SK-N-SH (cell line): ENCODE data around the gene TMEM145. TPM values are rescaled to one million over a fixed set of nuclear protein-coding genes. Genes with fewer than 3 reads are reported as not detected.

Experiments
- CTCF ChIA-PET: fragments of 300-600, 350-600 bp; formaldehyde crosslinking; extraction: SDS; loops from one replicate; lab custom pipeline; 2021; lab: Yijun Ruan, JAX
- POLR2A ChIA-PET: fragments of 350-600 bp; sonication (Branson Sonifier 250); formaldehyde crosslinking; extraction: SDS; loops from one replicate; lab custom pipeline; 2020; ENCODE audit warnings: antibody characterized with exemption, inconsistent platforms; lab: Yijun Ruan, JAX
- DNase-seq: peaks from one replicate; pipeline ENCODE4 v3.0.0; 2012
- H2AFZ ChIP-seq: fragments of 200-600 bp; sonication (generic); 2 replicates; pipeline ENCODE4 v1.8.1; 2016; ENCODE audit warnings: antibody characterized with exemption, mild to moderate bottlenecking, low read depth
- H3F3A ChIP-seq: fragments of 200-600 bp; sonication (generic); replicated peaks from 2 replicates; pipeline ENCODE3; 2016; ENCODE audit warnings: antibody characterized with exemption, mild to moderate bottlenecking; ENCODE audit not compliant: insufficient read depth
- H3K27ac ChIP-seq, 2 experiments: fragments of 200-500 bp in 1 of 2; fragments of 200-600 bp in 1 of 2; sonication (Bioruptor generic) in 1 of 2; sonication (generic), shearing (Covaris generic) in 1 of 2; 2 replicates each; pipeline versions ENCODE4 v1.5.1 to v1.6.1; 2014 to 2016; ENCODE audit warnings: low read depth in 2 of 2, inconsistent platforms in 1 of 2, low read length in 1 of 2, mild to moderate bottlenecking in 1 of 2, mixed read lengths in 1 of 2
- H3K27me3 ChIP-seq: fragments of 200-600 bp; sonication (generic), shearing (Covaris generic); 2 replicates; pipeline ENCODE4 v1.6.1; 2016; ENCODE audit warnings: mixed run types; ENCODE audit not compliant: insufficient read depth
- H3K36me3 ChIP-seq, 2 experiments: fragments of 200-500 bp in 1 of 2; fragments of 200-600 bp in 1 of 2; sonication (Bioruptor generic) in 1 of 2; sonication (generic) in 1 of 2; replicated peaks in 1 of 2; 2 replicates each; pipeline versions ENCODE3 to v1.5.1; 2014 to 2016; ENCODE audit warnings: low read length in 1 of 2, mild to moderate bottlenecking in 1 of 2; ENCODE audit not compliant: insufficient read depth in 2 of 2, control insufficient read depth in 1 of 2
- H3K4me1 ChIP-seq, 2 experiments: fragments of 200-500 bp in 1 of 2; fragments of 200-600 bp in 1 of 2; sonication (Bioruptor generic) in 1 of 2; sonication (generic), shearing (Covaris generic) in 1 of 2; 2 replicates each; pipeline versions ENCODE4 v1.5.1 to v1.6.1; 2014 to 2016; ENCODE audit warnings: low read depth in 1 of 2, low read length in 1 of 2, mixed run types in 1 of 2; ENCODE audit not compliant: insufficient read depth in 2 of 2, control insufficient read depth in 1 of 2
- H3K4me2 ChIP-seq: fragments of 200-600 bp; sonication (generic), shearing (Covaris generic); 2 replicates; pipeline ENCODE4 v1.6.1; 2017; ENCODE audit warnings: mixed run types
- H3K4me3 ChIP-seq, 2 experiments: fragments of 200-500 bp in 1 of 2; fragments of 200-600 bp in 1 of 2; sonication (Bioruptor generic) in 1 of 2; sonication (generic), shearing (Covaris generic) in 1 of 2; 2 replicates each; pipeline versions ENCODE4 v1.5.1 to v1.8.1; 2014 to 2016; ENCODE audit warnings: low read depth in 2 of 2, inconsistent platforms in 1 of 2, low read length in 1 of 2, mild to moderate bottlenecking in 1 of 2, mixed read lengths in 1 of 2, moderate library complexity in 1 of 2
- H3K79me2 ChIP-seq: fragments of 200-600 bp; sonication (generic); 2 replicates; pipeline ENCODE4 v1.8.1; 2017; ENCODE audit warnings: mild to moderate bottlenecking; ENCODE audit not compliant: insufficient read depth
- H3K9ac ChIP-seq: fragments of 200-600 bp; sonication (generic); 2 replicates; pipeline ENCODE4 v1.6.1; 2017; ENCODE audit warnings: mixed run types
- H3K9me2 ChIP-seq: fragments of 200-600 bp; sonication (generic); 2 replicates; pipeline ENCODE4 v1.6.1; 2017; ENCODE audit warnings: mixed run types
- H3K9me3 ChIP-seq: fragments of 200-600 bp; sonication (generic); 2 replicates; pipeline ENCODE4 v1.6.1; 2017; ENCODE audit warnings: mixed run types, mild to moderate bottlenecking, moderate library complexity
- H4K20me1 ChIP-seq: fragments of 200-600 bp; sonication (generic); 2 replicates; pipeline ENCODE4 v1.6.1; 2017; ENCODE audit warnings: mild to moderate bottlenecking, mixed run types; ENCODE audit not compliant: insufficient read depth
- CHD2 ChIP-seq: fragments of 150-350 bp; IDR thresholded peaks from 2 replicates; pipeline ENCODE4 v1.6.1; 2018; ENCODE audit warnings: low read length; ENCODE audit not compliant: partially characterized antibody
- ELF1 ChIP-seq: IDR thresholded peaks from 2 replicates; pipeline ENCODE4 v1.4.0; 2012
- EZH2phosphoT487 ChIP-seq: fragments of 200-600 bp; sonication (generic); IDR thresholded peaks from 2 replicates; pipeline ENCODE4 v1.6.1; 2017; ENCODE audit warnings: low read depth, mixed run types, mild to moderate bottlenecking, antibody characterized with exemption, moderate library complexity, borderline replicate concordance
- FOSL2 ChIP-seq: IDR thresholded peaks from 2 replicates; pipeline ENCODE4 v1.4.0; 2012; ENCODE audit warnings: low read depth, mild to moderate bottlenecking, moderate library complexity, borderline replicate concordance
- FOXM1 ChIP-seq: IDR thresholded peaks from 2 replicates; pipeline ENCODE4 v1.4.0; 2012; ENCODE audit warnings: low read depth, mild to moderate bottlenecking
- GABPA ChIP-seq: IDR thresholded peaks from 2 replicates; pipeline ENCODE4 v1.4.0; 2012; ENCODE audit warnings: low read depth, mild to moderate bottlenecking
- GATA2 ChIP-seq: sonication (generic); formaldehyde crosslinking; IDR thresholded peaks from 2 replicates; pipeline ENCODE4 v1.5.0; 2020; ENCODE audit warnings: mild to moderate bottlenecking, missing genetic modification reagents
- JUND ChIP-seq: IDR thresholded peaks from 2 replicates; pipeline ENCODE4 v1.4.0; 2012
- NFIC ChIP-seq: IDR thresholded peaks from 2 replicates; pipeline ENCODE4 v1.4.0; 2012; ENCODE audit warnings: borderline replicate concordance
- RAD21 ChIP-seq: IDR thresholded peaks from 2 replicates; pipeline ENCODE4 v1.6.1; 2012; ENCODE audit warnings: mild to moderate bottlenecking, low read length
- RCOR1 ChIP-seq: fragments of 150-350 bp; IDR thresholded peaks from 2 replicates; pipeline ENCODE4 v1.6.1; 2017; ENCODE audit warnings: antibody characterized with exemption, low read length
- RFX5 ChIP-seq: IDR thresholded peaks from 2 replicates; pipeline ENCODE4 v1.6.1; 2012; ENCODE audit warnings: mild to moderate bottlenecking, improper control_type of control experiment, low read length
- SMC3 ChIP-seq: IDR thresholded peaks from 2 replicates; pipeline ENCODE4 v1.6.1; 2012; ENCODE audit warnings: low read depth, low read length, improper control_type of control experiment
- TCF12 ChIP-seq: IDR thresholded peaks from 2 replicates; pipeline ENCODE4 v1.4.0; 2012
- TEAD4 ChIP-seq: IDR thresholded peaks from 2 replicates; pipeline ENCODE4 v1.4.0; 2012; ENCODE audit warnings: mild to moderate bottlenecking, borderline replicate concordance; ENCODE audit not compliant: insufficient read depth
- YY1 ChIP-seq: IDR thresholded peaks from 2 replicates; pipeline ENCODE4 v1.4.0; 2012; ENCODE audit warnings: low read depth, mild to moderate bottlenecking
- WGBS: methylation state at CpG from one replicate; pipeline ENCODE4 v1.1.6; 2017; ENCODE audit warnings: low lambda C conversion rate; 5-methylcytosine and 5-hydroxymethylcytosine counted together
- polyA plus RNA-seq, 3 experiments: library from polyadenylated mRNA; depleted of rRNA; stranded (reverse); fragments of >200 nt; gene quantifications; 2 replicates each; pipeline ENCODE4 v1.2.3, GENCODE V29; 2012
- TF ChIP-seq, protein P1 (sequence below): fragments of 150-350 bp; IDR thresholded peaks from 2 replicates; pipeline ENCODE4 v1.6.1; 2017; ENCODE audit warnings: antibody characterized with exemption, low read length, low read depth, borderline replicate concordance
- TF ChIP-seq, protein P2 (sequence below): IDR thresholded peaks from 2 replicates; pipeline ENCODE4 v1.4.0; 2012; ENCODE audit warnings: low read depth, borderline replicate concordance

The TMEM145 gene
- polyA plus RNA-seq, 1 of the 3 experiments (the other 2 are of a cell fraction): 2.0 TPM

DNA sequence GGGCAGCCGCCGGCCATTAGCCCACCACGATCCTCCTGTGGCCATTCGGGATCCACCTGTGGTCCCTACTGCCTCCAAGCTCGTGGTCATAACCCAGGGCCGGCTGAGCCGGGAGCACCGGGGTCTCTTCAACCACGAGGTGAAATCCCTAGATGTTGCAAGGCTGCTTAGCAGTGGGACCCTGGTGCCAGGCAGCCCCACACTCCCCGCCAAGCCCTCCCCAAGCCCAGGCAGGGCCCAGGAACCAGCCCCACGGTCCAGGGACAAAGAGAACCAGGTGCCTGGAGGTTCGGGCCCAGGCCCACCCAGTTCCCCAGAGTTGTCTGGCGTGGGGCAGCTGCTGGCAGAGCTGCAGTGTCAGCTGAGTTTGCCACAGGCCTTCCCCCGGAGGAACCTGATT, 3.4 kb upstream of the TMEM145 start (continued):
- TF ChIP-seq FOSL2: no peak

DNA sequence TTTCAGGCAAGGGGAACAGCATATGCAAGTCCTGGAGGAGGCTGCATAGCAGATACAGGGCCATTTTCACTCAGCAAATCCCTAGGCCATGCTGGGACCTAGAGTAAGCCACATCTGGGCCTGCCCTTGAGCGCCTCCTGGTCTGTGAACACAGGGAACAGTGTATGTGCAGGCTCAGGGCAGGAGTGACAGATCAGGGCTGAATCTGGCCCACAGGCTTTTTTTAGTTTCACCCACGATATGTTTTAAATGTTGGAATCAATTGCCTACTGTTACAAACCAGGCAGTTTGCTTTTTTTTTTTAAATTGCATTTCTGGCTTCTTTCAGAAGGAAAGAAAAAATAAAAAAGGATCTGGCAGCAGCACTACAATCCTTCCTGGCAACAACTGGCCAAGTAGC, 1.5 kb upstream of the TMEM145 start:
- POLR2A ChIA-PET: no interaction called here
- no peaks in the 10 kb centered on the region for H4K20me1 ChIP-seq
- no peak overlapping the region for H3K4me3 ChIP-seq
- H2AFZ ChIP-seq: no peak overlapping the region
- no peaks in the 10 kb centered on the region for H3F3A ChIP-seq
- no peaks in the 10 kb centered on the region for H3K9me3 ChIP-seq
- no peaks in the 10 kb centered on the region for H3K27me3 ChIP-seq
- no peak overlapping the region for H3K9ac ChIP-seq
- H3K4me1 ChIP-seq: peaks cover 0 to 14% of the 10 kb centered on the region in 2 experiments; a peak in 1 of 4 replicates
- H3K4me2 ChIP-seq: no peak overlapping the region
- TF ChIP-seq ELF1 (no peak), RAD21 (no peak), GATA2 (CRISPR knock-in tag) (no peak), RCOR1 (no peak), TEAD4 (no peak), EZH2phosphoT487 (no peak), RFX5 (no peak), CHD2 (no peak), JUND (no peak), TCF12 (no peak), SMC3 (no peak), GABPA (no peak), FOXM1 (no peak), NFIC (no peak), YY1 (no peak)
- TF ChIP-seq, protein P1, sequence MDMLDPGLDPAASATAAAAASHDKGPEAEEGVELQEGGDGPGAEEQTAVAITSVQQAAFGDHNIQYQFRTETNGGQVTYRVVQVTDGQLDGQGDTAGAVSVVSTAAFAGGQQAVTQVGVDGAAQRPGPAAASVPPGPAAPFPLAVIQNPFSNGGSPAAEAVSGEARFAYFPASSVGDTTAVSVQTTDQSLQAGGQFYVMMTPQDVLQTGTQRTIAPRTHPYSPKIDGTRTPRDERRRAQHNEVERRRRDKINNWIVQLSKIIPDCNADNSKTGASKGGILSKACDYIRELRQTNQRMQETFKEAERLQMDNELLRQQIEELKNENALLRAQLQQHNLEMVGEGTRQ: no peak
- TF ChIP-seq, protein P2, sequence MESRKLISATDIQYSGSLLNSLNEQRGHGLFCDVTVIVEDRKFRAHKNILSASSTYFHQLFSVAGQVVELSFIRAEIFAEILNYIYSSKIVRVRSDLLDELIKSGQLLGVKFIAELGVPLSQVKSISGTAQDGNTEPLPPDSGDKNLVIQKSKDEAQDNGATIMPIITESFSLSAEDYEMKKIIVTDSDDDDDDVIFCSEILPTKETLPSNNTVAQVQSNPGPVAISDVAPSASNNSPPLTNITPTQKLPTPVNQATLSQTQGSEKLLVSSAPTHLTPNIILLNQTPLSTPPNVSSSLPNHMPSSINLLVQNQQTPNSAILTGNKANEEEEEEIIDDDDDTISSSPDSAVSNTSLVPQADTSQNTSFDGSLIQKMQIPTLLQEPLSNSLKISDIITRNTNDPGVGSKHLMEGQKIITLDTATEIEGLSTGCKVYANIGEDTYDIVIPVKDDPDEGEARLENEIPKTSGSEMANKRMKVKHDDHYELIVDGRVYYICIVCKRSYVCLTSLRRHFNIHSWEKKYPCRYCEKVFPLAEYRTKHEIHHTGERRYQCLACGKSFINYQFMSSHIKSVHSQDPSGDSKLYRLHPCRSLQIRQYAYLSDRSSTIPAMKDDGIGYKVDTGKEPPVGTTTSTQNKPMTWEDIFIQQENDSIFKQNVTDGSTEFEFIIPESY: no peak
- no peak overlapping the region for H3K27ac ChIP-seq
- 72% methylated on average over 2 of the region's 2 CpGs for WGBS
- H3K79me2 ChIP-seq: no peaks in the 10 kb centered on the region
- no peaks in the 10 kb centered on the region for H3K9me2 ChIP-seq
- CTCF ChIA-PET: interaction anchor here (1.1 to 1.5 kb wide), 5 partner anchors 12 to 179 kb away, joined by 3 to 5 read pairs (median 4); no protein-coding TSS in a partner anchor
- DNase-seq: peak; percentile 63
- H3K36me3 ChIP-seq: no peaks in the 10 kb centered on the region
